ENCODE results near the gene PAIP2. TPM values are rescaled to one million over a fixed set of nuclear protein-coding genes. Genes with fewer than 3 reads are reported as not detected.
A peak's percentile ranks its signal among the peaks of the same experiment; 100 is the strongest.

PAIP2 gene
- total RNA-seq, 2 donors from 2014 or later = 105 to 119 TPM

GRCh38 chr5:139383275-139383992 is 41.8 kb downstream of the PAIP2 start, which contains the start of gene SLC23A1:
Gene SLC23A1, minus strand, starts transcription at chr5:139383297. Its CDS starts 44 bp downstream, at chr5:139383253.
- TF ChIP-seq CTCF (IDR thresholded peaks at IDR 0.05) = no peak
- TF ChIP-seq POLR2A (IDR thresholded peaks at IDR 0.05) = no peak
- no peak for TF ChIP-seq POLR2AphosphoS5 (IDR thresholded peaks at IDR 0.05)
- no peaks in the 10 kb centered on the region for H3K27me3 ChIP-seq (replicated peaks; ENCODE audit: insufficient read depth)
- intact Hi-C loops (cut with DNase I) = no loop called here
- 53% methylated on average over 10 of the region's 10 CpGs for WGBS
- peak within 1 kb of the TSS in 1 of 2 donors; percentile 19 for H3K4me3 ChIP-seq
- no peaks in the 10 kb centered on the region for H3K36me3 ChIP-seq
- peak within 1 kb of the TSS; percentile 77 to 79 for H3K27ac ChIP-seq
- no peaks in the 10 kb centered on the region for H3K9me3 ChIP-seq
- no peak for DNase-seq (ENCODE audit: low spot score)
- H3K4me1 ChIP-seq (replicated peaks) = peaks cover 20% of the 10 kb centered on the region

- TF ChIP-seq CTCF (IDR thresholded peaks at IDR 0.05) (peak in 1 of 4 experiments; percentile 16), POLR2AphosphoS5 (IDR thresholded peaks at IDR 0.05) (peak; percentile 61), POLR2A (IDR thresholded peaks at IDR 0.05) (no peak)
- Histone ChIP-seq H3K4me3 (peak overlapping the region in 1 of 2 donors; percentile 19), H3K27me3 (replicated peaks; ENCODE audit: insufficient read depth) (no peaks in the 10 kb centered on the region), H3K27ac (peak overlapping the region; percentile 77 to 79), H3K4me1 (replicated peaks) (peaks cover 23% of the 10 kb centered on the region), H3K36me3 (no peaks in the 10 kb centered on the region), H3K9me3 (no peaks in the 10 kb centered on the region)
- WGBS = 60% methylated on average over 7 of the region's 7 CpGs
- DNase-seq (ENCODE audit: low spot score) = peak; percentile 69
- intact Hi-C loops (cut with DNase I) = no loop called here
These were observed 42.4 kb downstream of the PAIP2 start for GRCh38 chr5:139383993-139384590.

- TF ChIP-seq CTCF (IDR thresholded peaks at IDR 0.05) (no peak), POLR2AphosphoS5 (IDR thresholded peaks at IDR 0.05) (no peak)
- Histone ChIP-seq H3K27me3 (replicated peaks; ENCODE audit: insufficient read depth) (no peaks in the 10 kb centered on the region), H3K27ac (peak overlapping the region; percentile 77 to 79), H3K36me3 (no peaks in the 10 kb centered on the region), H3K4me3 (peak overlapping the region in 1 of 2 donors; percentile 19), H3K4me1 (replicated peaks) (peaks cover 24% of the 10 kb centered on the region), H3K9me3 (no peaks in the 10 kb centered on the region)
- DNase-seq (ENCODE audit: low spot score) = no peak
- WGBS = 65% methylated on average over 9 of the region's 9 CpGs
- intact Hi-C loops (cut with DNase I) = no loop called here
These were observed 43.0 kb downstream of the PAIP2 start for GRCh38 chr5:139384591-139385051.

- Histone ChIP-seq H3K36me3 (no peaks in the 10 kb centered on the region), H3K4me1 (replicated peaks) (peaks cover 26% of the 10 kb centered on the region), H3K9me3 (no peaks in the 10 kb centered on the region), H3K4me3 (peak overlapping the region in 1 of 2 donors; percentile 9), H3K27me3 (replicated peaks; ENCODE audit: insufficient read depth) (no peaks in the 10 kb centered on the region), H3K27ac (peak overlapping the region; percentile 77 to 79)
- 52% methylated on average over 8 of the region's 8 CpGs for WGBS
- intact Hi-C loops (cut with DNase I) = no loop called here
- TF ChIP-seq POLR2AphosphoS5 (IDR thresholded peaks at IDR 0.05) = no peak
- no peak for TF ChIP-seq POLR2A (IDR thresholded peaks at IDR 0.05)
- peak in 2 of 4 experiments; percentile 29 to 32 for TF ChIP-seq CTCF (IDR thresholded peaks at IDR 0.05)
- DNase-seq (ENCODE audit: low spot score) = no peak
These were observed 43.7 kb downstream of the PAIP2 start for GRCh38 chr5:139385061-139386049.

Measured in prostate gland (tissue), 2 donors.